Calu3 (cell line): ENCODE measurements around the gene FSTL5. TPM values are rescaled to one million over a fixed set of nuclear protein-coding genes. Genes with fewer than 3 reads are reported as not detected.

ENCODE experiments used
- BruUV-seq: library from RNA; stranded (reverse); fragments of 400-500 nt; replicated peaks from 2 replicates; lab custom pipeline; 2021; lab: Mats Ljungman, UMichigan
- CTCF ChIA-PET: fragments of 300-600 bp; sonication (Branson Sonifier 250); formaldehyde crosslinking; loops from one replicate; lab custom pipeline; 2022; ENCODE audit warnings: antibody characterized with exemption; lab: Charles Lee
- DNase-seq: peaks from one replicate; pipeline ENCODE4 v3.0.0; 2022
- H3K27ac Mint-ChIP-seq: one replicate; pipeline ENCODE4 v1.8.0; 2022; ENCODE audit warnings: mixed read lengths; ENCODE audit not compliant: unreplicated experiment
- H3K27me3 Mint-ChIP-seq: one replicate; pipeline ENCODE4 v1.8.0; 2022; ENCODE audit warnings: mixed read lengths; ENCODE audit not compliant: unreplicated experiment
- H3K36me3 Mint-ChIP-seq: one replicate; pipeline ENCODE4 v1.8.0; 2022; ENCODE audit warnings: mild to moderate bottlenecking, moderate library complexity, mixed read lengths; ENCODE audit not compliant: insufficient read depth, unreplicated experiment
- H3K4me1 Mint-ChIP-seq: one replicate; pipeline ENCODE4 v1.8.0; 2022; ENCODE audit warnings: mild to moderate bottlenecking, low read depth, mixed read lengths; ENCODE audit not compliant: unreplicated experiment
- H3K4me3 Mint-ChIP-seq: one replicate; pipeline ENCODE4 v1.8.0; 2022; ENCODE audit warnings: mild to moderate bottlenecking, low read depth, moderate library complexity, mixed read lengths; ENCODE audit not compliant: unreplicated experiment
- H3K9me3 Mint-ChIP-seq: one replicate; pipeline ENCODE4 v1.8.0; 2022; ENCODE audit warnings: low read depth, mixed read lengths; ENCODE audit not compliant: unreplicated experiment
- intact Hi-C: fragments of 100-400 bp; cut with micrococcal nuclease; formaldehyde crosslinking; loops from one replicate; pipeline ENCODE4 v1.10.0; 2022; ENCODE audit not compliant: unreplicated experiment
- total RNA-seq: library from RNA; stranded (reverse); gene quantifications from 2 replicates; pipeline ENCODE4 v1.2.3, GENCODE V29; 2022
- TF ChIP-seq, protein P1 (sequence below): fragments of 200-600 bp; IDR thresholded peaks from one replicate; pipeline ENCODE4 v1.8.0; 2022; ENCODE audit warnings: antibody characterized with exemption; ENCODE audit not compliant: unreplicated experiment

Gene FSTL5
- total RNA-seq, 1 experiment from 2014 or later, result not detected

DNA sequence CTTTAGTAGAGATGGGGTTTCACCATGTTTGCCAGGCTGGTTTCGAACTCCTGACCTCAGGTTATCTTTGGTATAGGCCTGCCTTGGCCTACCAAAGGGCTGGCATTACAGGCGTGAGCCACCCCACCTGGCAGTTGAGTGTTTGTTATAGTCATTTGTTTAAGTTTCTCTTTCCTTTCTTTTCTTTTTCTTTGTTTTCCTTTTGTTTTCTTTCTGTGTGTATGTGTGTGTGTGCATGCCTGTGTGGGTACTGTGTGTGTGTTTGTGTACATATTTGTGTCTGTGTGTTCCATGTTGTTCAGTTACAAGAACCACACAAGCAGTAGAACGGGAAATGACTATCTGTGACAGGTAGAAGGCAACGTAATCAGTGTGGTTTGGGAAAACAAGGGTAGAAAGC is 624.9 kb downstream of the FSTL5 start:
- intact Hi-C loops, result no loop called here
- CTCF ChIA-PET, result no interaction called here
- H3K4me1 Mint-ChIP-seq, result no peaks in the 10 kb centered on the region
- no peak overlapping the region for H3K4me3 Mint-ChIP-seq
- H3K27ac Mint-ChIP-seq, result no peak overlapping the region
- H3K36me3 Mint-ChIP-seq, result no peaks in the 10 kb centered on the region
- TF ChIP-seq, protein P1, sequence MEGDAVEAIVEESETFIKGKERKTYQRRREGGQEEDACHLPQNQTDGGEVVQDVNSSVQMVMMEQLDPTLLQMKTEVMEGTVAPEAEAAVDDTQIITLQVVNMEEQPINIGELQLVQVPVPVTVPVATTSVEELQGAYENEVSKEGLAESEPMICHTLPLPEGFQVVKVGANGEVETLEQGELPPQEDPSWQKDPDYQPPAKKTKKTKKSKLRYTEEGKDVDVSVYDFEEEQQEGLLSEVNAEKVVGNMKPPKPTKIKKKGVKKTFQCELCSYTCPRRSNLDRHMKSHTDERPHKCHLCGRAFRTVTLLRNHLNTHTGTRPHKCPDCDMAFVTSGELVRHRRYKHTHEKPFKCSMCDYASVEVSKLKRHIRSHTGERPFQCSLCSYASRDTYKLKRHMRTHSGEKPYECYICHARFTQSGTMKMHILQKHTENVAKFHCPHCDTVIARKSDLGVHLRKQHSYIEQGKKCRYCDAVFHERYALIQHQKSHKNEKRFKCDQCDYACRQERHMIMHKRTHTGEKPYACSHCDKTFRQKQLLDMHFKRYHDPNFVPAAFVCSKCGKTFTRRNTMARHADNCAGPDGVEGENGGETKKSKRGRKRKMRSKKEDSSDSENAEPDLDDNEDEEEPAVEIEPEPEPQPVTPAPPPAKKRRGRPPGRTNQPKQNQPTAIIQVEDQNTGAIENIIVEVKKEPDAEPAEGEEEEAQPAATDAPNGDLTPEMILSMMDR, result no peak
- no TSS peak for BruUV-seq
- H3K27me3 Mint-ChIP-seq, result no peaks in the 10 kb centered on the region
- no peak for DNase-seq
- H3K9me3 Mint-ChIP-seq, result no peaks in the 10 kb centered on the region

DNA sequence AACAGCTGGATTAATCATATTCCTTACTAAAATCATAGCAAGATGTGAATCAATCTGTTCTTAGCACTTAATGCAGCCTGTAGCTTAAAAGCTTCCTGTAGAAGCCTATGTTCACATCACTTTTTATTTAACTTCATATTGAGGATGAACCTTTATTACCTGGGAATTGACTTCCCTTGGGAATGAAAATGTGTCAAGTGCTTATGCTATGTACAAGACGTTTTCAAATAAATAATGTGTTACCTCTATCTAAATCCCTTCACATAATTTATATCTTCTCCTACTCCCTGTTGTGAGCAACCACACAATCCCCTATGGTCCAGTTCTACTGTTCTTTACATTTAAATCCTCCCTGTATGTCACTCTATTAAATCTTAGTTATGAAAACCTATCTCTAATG is 633.1 kb downstream of the FSTL5 start:
- CTCF ChIA-PET, result interaction anchor here (0.6 kb wide), 1 partner anchor 654 kb away, joined by 4 read pairs; no protein-coding TSS in a partner anchor

DNA sequence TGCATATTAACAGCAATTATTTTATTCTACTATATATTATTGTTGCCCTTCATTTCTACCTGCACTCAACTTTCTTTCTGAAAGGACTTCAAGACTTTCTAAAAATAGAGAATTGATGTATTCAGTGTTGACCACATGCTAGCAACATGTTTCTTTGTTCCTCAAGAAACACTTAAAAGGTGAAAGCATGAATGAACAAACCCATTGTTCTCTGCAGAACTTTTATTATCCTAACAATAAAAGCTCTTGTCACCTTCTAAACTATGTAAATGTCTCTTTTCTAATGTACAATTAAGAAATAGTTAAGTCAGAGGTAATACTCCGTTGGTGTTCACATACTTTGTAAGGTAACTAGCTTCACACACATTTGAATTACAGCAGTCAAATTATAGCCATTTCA is 638.7 kb downstream of the FSTL5 start:
- Mint-ChIP-seq H3K36me3 (no peaks in the 10 kb centered on the region), H3K4me1 (no peaks in the 10 kb centered on the region), H3K9me3 (no peaks in the 10 kb centered on the region), H3K27ac (no peak overlapping the region), H3K27me3 (no peaks in the 10 kb centered on the region), H3K4me3 (no peak overlapping the region)
- intact Hi-C loops, result no loop called here
- no peak for DNase-seq
- TF ChIP-seq, protein P1, result no peak
- CTCF ChIA-PET, result no interaction called here
- no TSS peak for BruUV-seq

More for the DNA sequence above, 633.1 kb downstream of the FSTL5 start:
- BruUV-seq, result no TSS peak
- H3K4me3 Mint-ChIP-seq, result no peak overlapping the region
- no peaks in the 10 kb centered on the region for H3K4me1 Mint-ChIP-seq
- intact Hi-C loops, result no loop called here
- no peak for DNase-seq
- H3K36me3 Mint-ChIP-seq, result no peaks in the 10 kb centered on the region
- H3K27me3 Mint-ChIP-seq, result no peaks in the 10 kb centered on the region
- TF ChIP-seq, protein P1, result no peak
- H3K9me3 Mint-ChIP-seq, result no peaks in the 10 kb centered on the region
- no peak overlapping the region for H3K27ac Mint-ChIP-seq

DNA sequence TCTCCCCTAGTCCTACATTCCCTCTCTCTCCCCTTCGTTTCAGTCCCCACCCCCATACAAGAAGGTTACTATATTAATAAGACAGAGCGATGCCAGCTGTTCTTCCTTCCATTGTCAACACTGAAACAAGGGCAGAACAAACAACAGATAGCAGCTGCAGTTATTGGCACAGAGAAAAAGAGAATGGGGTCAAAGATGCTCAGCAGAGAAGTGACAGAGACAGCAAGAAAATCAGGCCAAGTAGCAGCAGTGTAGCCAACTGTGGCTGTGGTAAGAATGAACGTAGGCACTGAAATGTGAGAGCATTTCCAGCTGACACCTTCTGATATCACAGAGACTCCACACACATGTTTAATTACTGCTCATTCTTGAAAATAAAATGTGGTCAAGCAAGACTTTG is 641.8 kb downstream of the FSTL5 start:
- no TSS peak for BruUV-seq
- no peak for DNase-seq
- TF ChIP-seq, protein P1, result no peak
- no peak overlapping the region for H3K27ac Mint-ChIP-seq
- H3K9me3 Mint-ChIP-seq, result no peaks in the 10 kb centered on the region
- H3K27me3 Mint-ChIP-seq, result no peaks in the 10 kb centered on the region
- no peak overlapping the region for H3K4me3 Mint-ChIP-seq
- no peaks in the 10 kb centered on the region for H3K4me1 Mint-ChIP-seq
- intact Hi-C loops, result no loop called here
- CTCF ChIA-PET, result no interaction called here
- no peaks in the 10 kb centered on the region for H3K36me3 Mint-ChIP-seq
